Measurements from ENCODE around the gene RNASEH2B. TPM values are rescaled to one million over a fixed set of nuclear protein-coding genes. Genes with fewer than 3 reads are reported as not detected.

RNASEH2B gene
- total RNA-seq, 1 experiment from 2014 or later = 60.2 TPM

- ChIA-PET CTCF (no interaction called here), POLR2A (no interaction called here)
- no peaks in the 10 kb centered on the region for H3K36me3 ChIP-seq (ENCODE audit: control insufficient read depth, insufficient read depth, low read length)
- H3K36me3 Mint-ChIP-seq (ENCODE audit: insufficient read depth, unreplicated experiment) = no peaks in the 10 kb centered on the region
- no peak overlapping the region for H3K27ac Mint-ChIP-seq (ENCODE audit: unreplicated experiment)
- no peaks in the 10 kb centered on the region for H3K9me3 ChIP-seq
- H3K4me1 ChIP-seq = no peaks in the 10 kb centered on the region
- H3K4me1 Mint-ChIP-seq (ENCODE audit: low read depth, unreplicated experiment) = no peaks in the 10 kb centered on the region
- H3K27me3 Mint-ChIP-seq (ENCODE audit: insufficient read depth, unreplicated experiment) = peaks cover 11% of the 10 kb centered on the region
- no peak overlapping the region for H3K4me3 Mint-ChIP-seq (ENCODE audit: unreplicated experiment)
- BruUV-seq (replicated peaks) = no TSS peak
- no peak for DNase-seq
- no peaks in the 10 kb centered on the region for H3K9me3 Mint-ChIP-seq (ENCODE audit: unreplicated experiment)
- no peak overlapping the region for H3K4me3 ChIP-seq (ENCODE audit: low read depth, low read length)
- no peak for TF ChIP-seq CTCF (IDR thresholded peaks at IDR 0.05; ENCODE audit: insufficient read depth in 1 of 2, low read depth in 1 of 2, low read length in 1 of 2, severe bottlenecking in 1 of 2, unreplicated experiment in 1 of 2)
- no peaks in the 10 kb centered on the region for H3K27me3 ChIP-seq (replicated peaks; ENCODE audit: control insufficient read depth, insufficient read depth, low read length)
- intact Hi-C loops (cut with micrococcal nuclease; ENCODE audit: unreplicated experiment) = no loop called here
These were observed 42.0 kb upstream of the RNASEH2B start for GRCh38 chr13:50867637-50867945.

DNA sequence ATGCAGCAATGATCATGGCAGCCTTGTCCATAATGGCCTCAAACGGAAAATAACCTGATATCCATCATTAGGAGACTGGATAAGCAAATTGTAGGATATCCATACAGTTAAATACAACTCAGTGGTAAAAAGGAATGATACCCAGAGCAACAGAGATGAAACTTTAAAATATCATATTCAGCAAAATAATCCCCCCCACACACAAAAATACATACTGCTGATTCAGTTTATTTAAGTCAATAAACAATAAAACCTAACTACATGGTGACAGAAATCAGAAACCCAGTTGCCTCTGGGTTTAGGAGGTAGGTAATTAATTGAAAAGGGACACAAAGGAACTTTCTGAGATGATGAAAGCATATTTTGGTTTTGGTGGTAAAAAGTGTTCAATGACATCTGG lies 38.2 kb upstream of the RNASEH2B start:
- H3K27me3 Mint-ChIP-seq (ENCODE audit: insufficient read depth, unreplicated experiment) = peaks cover 8% of the 10 kb centered on the region
- H3K27me3 ChIP-seq (replicated peaks; ENCODE audit: control insufficient read depth, insufficient read depth, low read length) = no peaks in the 10 kb centered on the region
- no peaks in the 10 kb centered on the region for H3K4me1 ChIP-seq
- H3K36me3 ChIP-seq (ENCODE audit: control insufficient read depth, insufficient read depth, low read length) = no peaks in the 10 kb centered on the region
- no TSS peak for BruUV-seq (replicated peaks)
- no peaks in the 10 kb centered on the region for H3K9me3 ChIP-seq
- POLR2A ChIA-PET = no interaction called here
- no peaks in the 10 kb centered on the region for H3K4me1 Mint-ChIP-seq (ENCODE audit: low read depth, unreplicated experiment)
- no peak for DNase-seq
- intact Hi-C loops (cut with micrococcal nuclease; ENCODE audit: unreplicated experiment) = no loop called here
- H3K4me3 ChIP-seq (ENCODE audit: low read depth, low read length) = no peak overlapping the region
- H3K36me3 Mint-ChIP-seq (ENCODE audit: insufficient read depth, unreplicated experiment) = no peaks in the 10 kb centered on the region
- no peak for TF ChIP-seq CTCF (IDR thresholded peaks at IDR 0.05; ENCODE audit: insufficient read depth in 1 of 2, low read depth in 1 of 2, low read length in 1 of 2, severe bottlenecking in 1 of 2, unreplicated experiment in 1 of 2)
- no peaks in the 10 kb centered on the region for H3K9me3 Mint-ChIP-seq (ENCODE audit: unreplicated experiment)
- H3K27ac Mint-ChIP-seq (ENCODE audit: unreplicated experiment) = no peak overlapping the region
- CTCF ChIA-PET = no interaction called here
- H3K4me3 Mint-ChIP-seq (ENCODE audit: unreplicated experiment) = no peak overlapping the region

- Histone ChIP-seq H3K27me3 (replicated peaks; ENCODE audit: control insufficient read depth, insufficient read depth, low read length) (no peaks in the 10 kb centered on the region), H3K4me1 (no peaks in the 10 kb centered on the region), H3K4me3 (ENCODE audit: low read depth, low read length) (no peak overlapping the region), H3K36me3 (ENCODE audit: control insufficient read depth, insufficient read depth, low read length) (no peaks in the 10 kb centered on the region), H3K9me3 (no peaks in the 10 kb centered on the region)
- Mint-ChIP-seq H3K27ac (ENCODE audit: unreplicated experiment) (no peak overlapping the region), H3K36me3 (ENCODE audit: insufficient read depth, unreplicated experiment) (no peaks in the 10 kb centered on the region), H3K9me3 (ENCODE audit: unreplicated experiment) (no peaks in the 10 kb centered on the region), H3K27me3 (ENCODE audit: insufficient read depth, unreplicated experiment) (peaks cover 5% of the 10 kb centered on the region), H3K4me1 (ENCODE audit: low read depth, unreplicated experiment) (no peaks in the 10 kb centered on the region), H3K4me3 (ENCODE audit: unreplicated experiment) (no peak overlapping the region)
- TF ChIP-seq CTCF (IDR thresholded peaks at IDR 0.05; ENCODE audit: insufficient read depth in 1 of 2, low read depth in 1 of 2, low read length in 1 of 2, severe bottlenecking in 1 of 2, unreplicated experiment in 1 of 2) = no peak
- DNase-seq = no peak
- BruUV-seq (replicated peaks) = no TSS peak
- ChIA-PET POLR2A (no interaction called here), CTCF (no interaction called here)
- intact Hi-C loops (cut with micrococcal nuclease; ENCODE audit: unreplicated experiment) = no loop called here
These were observed 36.1 kb upstream of the RNASEH2B start for GRCh38 chr13:50873467-50873866.

Measured in Caco-2 (cell line).